ENCODE measurements around the gene SVBP. TPM values are rescaled to one million over a fixed set of nuclear protein-coding genes. Genes with fewer than 3 reads are reported as not detected.

Gene SVBP
- total RNA-seq, 8 experiments from 2014 or later = 15.4 to 145 (median 91.8) TPM

GRCh38 chr1:42807056-42807668 is 10.0 kb downstream of the SVBP start:
- Histone ChIP-seq H3K27ac (no peak overlapping the region), H3K4me3 (no peak overlapping the region), H3K4me1 (replicated peaks in 1 of 2) (peaks cover 0 to under 1% of the 10 kb centered on the region in 2 donors)
- no peak for ATAC-seq (replicated peaks in 6 of 8)
- in situ Hi-C loops (cut with MboI; ENCODE audit: low pct_unique_long_range_greater_than_20kb in 2 of 9, low sequenced_read_pairs in 9 of 9, unreplicated experiment in 9 of 9) = no loop called here

- H3K4me1 ChIP-seq (replicated peaks in 1 of 2) = no peaks in the 10 kb centered on the region
- no peak for ATAC-seq (replicated peaks in 6 of 8)
- WGBS, 10 experiments = 87 to 98% (median 92%) methylated on average over 2 to 5 of the region's 5 CpGs; no CpG with 5 or more reads in 1 of the 10 experiments
- no peak overlapping the region for H3K4me3 ChIP-seq
- H3K27ac ChIP-seq = no peak overlapping the region
- in situ Hi-C loops (cut with MboI; ENCODE audit: low pct_unique_long_range_greater_than_20kb in 2 of 9, low sequenced_read_pairs in 9 of 9, unreplicated experiment in 9 of 9) = no loop called here
Measured at GRCh38 chr1:42806593-42806992, 10.6 kb downstream of the SVBP start.

- Histone ChIP-seq H3K4me1 (replicated peaks in 1 of 2) (no peaks in the 10 kb centered on the region), H3K27ac (no peak overlapping the region), H3K4me3 (no peak overlapping the region)
- in situ Hi-C loops (cut with MboI; ENCODE audit: low pct_unique_long_range_greater_than_20kb in 2 of 9, low sequenced_read_pairs in 9 of 9, unreplicated experiment in 9 of 9) = no loop called here
- ATAC-seq (replicated peaks in 6 of 8) = no peak
Measured at GRCh38 chr1:42806171-42806570, 11.0 kb downstream of the SVBP start.

GRCh38 chr1:42801832-42802473 is 15.2 kb downstream of the SVBP start:
- H3K27ac ChIP-seq = no peak overlapping the region
- ATAC-seq (replicated peaks in 6 of 8) = peak in 1 of 8 experiments; percentile 49
- in situ Hi-C loops (cut with MboI; ENCODE audit: low pct_unique_long_range_greater_than_20kb in 2 of 9, low sequenced_read_pairs in 9 of 9, unreplicated experiment in 9 of 9) = no loop called here
- 7 to 100% (median 73%) methylated on average over 1 to 8 of the region's 8 CpGs for WGBS, 10 experiments
- no peak overlapping the region for H3K4me3 ChIP-seq
- H3K4me1 ChIP-seq (replicated peaks in 1 of 2) = no peaks in the 10 kb centered on the region

- in situ Hi-C loops (cut with MboI; ENCODE audit: low pct_unique_long_range_greater_than_20kb in 2 of 9, low sequenced_read_pairs in 9 of 9, unreplicated experiment in 9 of 9) = loop anchor here in 4 of 9 experiments (25.0 kb wide), 1 partner anchor 264 kb away; no protein-coding TSS in a partner anchor
- Histone ChIP-seq H3K27ac (no peak overlapping the region), H3K4me3 (no peak overlapping the region), H3K4me1 (replicated peaks in 1 of 2) (peaks cover 0 to 3% of the 10 kb centered on the region in 2 donors)
- 75 to 86% (median 83%) methylated on average over 2 to 5 of the region's 5 CpGs; no CpG with 5 or more reads in 5 of the 10 experiments for WGBS, 10 experiments
- ATAC-seq (replicated peaks in 6 of 8) = no peak
Measured at GRCh38 chr1:42797979-42798378, 19.2 kb downstream of the SVBP start.

GRCh38 chr1:42797414-42797813 is 19.8 kb downstream of the SVBP start:
- H3K27ac ChIP-seq = no peak overlapping the region
- in situ Hi-C loops (cut with MboI; ENCODE audit: low pct_unique_long_range_greater_than_20kb in 2 of 9, low sequenced_read_pairs in 9 of 9, unreplicated experiment in 9 of 9) = loop anchor here in 4 of 9 experiments (25.0 kb wide), 1 partner anchor 265 kb away; no protein-coding TSS in a partner anchor
- WGBS, 10 experiments = 46 to 100% (median 84%) methylated on average over 1 to 3 of the region's 3 CpGs; no CpG with 5 or more reads in 1 of the 10 experiments
- no peak for ATAC-seq (replicated peaks in 6 of 8)
- H3K4me1 ChIP-seq (replicated peaks in 1 of 2) = peaks cover 0 to 3% of the 10 kb centered on the region in 2 donors
- no peak overlapping the region for H3K4me3 ChIP-seq

GRCh38 chr1:42793824-42794223 is 23.4 kb downstream of the SVBP start:
- Histone ChIP-seq H3K27ac (no peak overlapping the region), H3K4me1 (replicated peaks in 1 of 2) (peaks cover 0 to 3% of the 10 kb centered on the region in 2 donors), H3K4me3 (no peak overlapping the region)
- ATAC-seq (replicated peaks in 6 of 8) = no peak
- in situ Hi-C loops (cut with MboI; ENCODE audit: low pct_unique_long_range_greater_than_20kb in 2 of 9, low sequenced_read_pairs in 9 of 9, unreplicated experiment in 9 of 9) = loop anchor here in 4 of 9 experiments (25.0 kb wide), 1 partner anchor 268 kb away; no protein-coding TSS in a partner anchor
- WGBS, 10 experiments = 50 to 100% (median 100%) methylated on average over 1 of the region's 2 CpGs; no CpG with 5 or more reads in 5 of the 10 experiments

GRCh38 chr1:42788021-42788420 is 29.2 kb downstream of the SVBP start:
- Histone ChIP-seq H3K4me3 (no peak overlapping the region), H3K27ac (no peak overlapping the region), H3K4me1 (replicated peaks in 1 of 2) (no peaks in the 10 kb centered on the region)
- in situ Hi-C loops (cut with MboI; ENCODE audit: low pct_unique_long_range_greater_than_20kb in 2 of 9, low sequenced_read_pairs in 9 of 9, unreplicated experiment in 9 of 9) = loop anchor here in 4 of 9 experiments (25.0 kb wide), 1 partner anchor 274 kb away; no protein-coding TSS in a partner anchor
- 83 to 100% (median 100%) methylated on average over 1 of the region's 1 CpG; no CpG with 5 or more reads in 5 of the 10 experiments for WGBS, 10 experiments
- ATAC-seq (replicated peaks in 6 of 8) = no peak

GRCh38 chr1:42786097-42786496 is 31.1 kb downstream of the SVBP start:
- Histone ChIP-seq H3K4me3 (no peak overlapping the region), H3K27ac (no peak overlapping the region), H3K4me1 (replicated peaks in 1 of 2) (no peaks in the 10 kb centered on the region)
- peak in 1 of 8 experiments; percentile 18 for ATAC-seq (replicated peaks in 6 of 8)
- in situ Hi-C loops (cut with MboI; ENCODE audit: low pct_unique_long_range_greater_than_20kb in 2 of 9, low sequenced_read_pairs in 9 of 9, unreplicated experiment in 9 of 9) = loop anchor here in 4 of 9 experiments (25.0 kb wide), 1 partner anchor 276 kb away; no protein-coding TSS in a partner anchor
- 50 to 100% (median 86%) methylated on average over 1 to 4 of the region's 5 CpGs; no CpG with 5 or more reads in 3 of the 10 experiments for WGBS, 10 experiments

- no peaks in the 10 kb centered on the region for H3K4me1 ChIP-seq (replicated peaks in 1 of 2)
- H3K4me3 ChIP-seq = no peak within 1 kb of the TSS
- WGBS, 10 experiments = 40 to 91% (median 72%) methylated on average over 2 to 15 of the region's 54 CpGs; no CpG with 5 or more reads in 6 of the 10 experiments
- no peak within 1 kb of the TSS for H3K27ac ChIP-seq
- in situ Hi-C loops (cut with MboI; ENCODE audit: low pct_unique_long_range_greater_than_20kb in 2 of 9, low sequenced_read_pairs in 9 of 9, unreplicated experiment in 9 of 9) = loop anchor here in 4 of 9 experiments (25.0 kb wide), 1 partner anchor 277 kb away; no protein-coding TSS in a partner anchor
- peak in 6 of 8 experiments; percentile 16 to 59 (median 36) for ATAC-seq (replicated peaks in 6 of 8)
Measured at GRCh38 chr1:42784946-42785693, 32.1 kb downstream of the SVBP start, which contains the start of gene TMEM269. TSS of gene TMEM269 (plus strand) at chr1:42784991. CDS start at chr1:42789894, 4,903 bp downstream.

GRCh38 chr1:42784547-42784945 is 32.7 kb downstream of the SVBP start:
- ATAC-seq (replicated peaks in 6 of 8) = peak in 2 of 8 experiments; percentile 7 to 18
- WGBS, 10 experiments = 83 to 100% (median 97%) methylated on average over 2 to 3 of the region's 18 CpGs; no CpG with 5 or more reads in 6 of the 10 experiments
- Histone ChIP-seq H3K27ac (no peak overlapping the region), H3K4me1 (replicated peaks in 1 of 2) (no peaks in the 10 kb centered on the region), H3K4me3 (no peak overlapping the region)
- in situ Hi-C loops (cut with MboI; ENCODE audit: low pct_unique_long_range_greater_than_20kb in 2 of 9, low sequenced_read_pairs in 9 of 9, unreplicated experiment in 9 of 9) = loop anchor here in 4 of 9 experiments (25.0 kb wide), 1 partner anchor 278 kb away; no protein-coding TSS in a partner anchor

GRCh38 chr1:42783092-42783491 is 34.1 kb downstream of the SVBP start:
- H3K4me1 ChIP-seq (replicated peaks in 1 of 2) = no peaks in the 10 kb centered on the region
- ATAC-seq (replicated peaks in 6 of 8) = no peak
- no peak overlapping the region for H3K4me3 ChIP-seq
- in situ Hi-C loops (cut with MboI; ENCODE audit: low pct_unique_long_range_greater_than_20kb in 2 of 9, low sequenced_read_pairs in 9 of 9, unreplicated experiment in 9 of 9) = loop anchor here in 4 of 9 experiments (25.0 kb wide), 1 partner anchor 279 kb away; no protein-coding TSS in a partner anchor
- H3K27ac ChIP-seq = no peak overlapping the region
- WGBS, 10 experiments = 88 to 100% (median 97%) methylated on average over 1 to 2 of the region's 2 CpGs; no CpG with 5 or more reads in 3 of the 10 experiments
